Ishikawa (cell line): ENCODE results near the gene ERGIC1.

Experiments used
- CEBPB ChIP-seq: IDR thresholded peaks from 2 replicates; pipeline ENCODE4 v1.6.1; 2012
- CREB1 ChIP-seq: IDR thresholded peaks from 2 replicates; pipeline ENCODE4 v1.6.1; 2012; ENCODE audit warnings: low read depth
- EGR1 ChIP-seq: IDR thresholded peaks from 2 replicates; pipeline ENCODE4 v1.6.1; 2012
- EP300 ChIP-seq: IDR thresholded peaks from 2 replicates; pipeline ENCODE4 v1.6.1; 2012; ENCODE audit warnings: borderline replicate concordance
- FOXM1 ChIP-seq: IDR thresholded peaks from 2 replicates; pipeline ENCODE4 v1.6.1; 2012; ENCODE audit warnings: low read depth, borderline replicate concordance
- MAX ChIP-seq: IDR thresholded peaks from 2 replicates; pipeline ENCODE4 v1.6.1; 2012
- NFIC ChIP-seq: IDR thresholded peaks from 2 replicates; pipeline ENCODE4 v1.6.1; 2012
- RAD21 ChIP-seq: IDR thresholded peaks from 2 replicates; pipeline ENCODE4 v1.6.1; 2012; ENCODE audit warnings: low read depth
- REST ChIP-seq: IDR thresholded peaks from 2 replicates; pipeline ENCODE4 v1.6.1; 2012; ENCODE audit warnings: low read depth, mild to moderate bottlenecking
- TAF1 ChIP-seq: IDR thresholded peaks from 2 replicates; pipeline ENCODE4 v1.6.1; 2012; ENCODE audit warnings: low read depth, mild to moderate bottlenecking
- TCF12 ChIP-seq: IDR thresholded peaks from 2 replicates; pipeline ENCODE4 v1.6.1; 2012; ENCODE audit warnings: low read depth
- TEAD4 ChIP-seq: IDR thresholded peaks from 2 replicates; pipeline ENCODE4 v1.6.1; 2012
- USF1 ChIP-seq: IDR thresholded peaks from 2 replicates; pipeline ENCODE4 v1.6.1; 2012
- YY1 ChIP-seq: IDR thresholded peaks from 2 replicates; pipeline ENCODE4 v1.6.1; 2012; ENCODE audit warnings: low read depth
- ZBTB7A ChIP-seq: IDR thresholded peaks from 2 replicates; pipeline ENCODE4 v1.6.1; 2012; ENCODE audit warnings: low read depth

Gene ERGIC1

GRCh38 chr5:172898218-172898842 is 64.3 kb downstream of the ERGIC1 start:
- TF ChIP-seq ZBTB7A (no peak), TAF1 (no peak), FOXM1 (no peak), TCF12 (no peak), TEAD4 (no peak), REST (no peak), EP300 (no peak), RAD21 (no peak), MAX (no peak)

GRCh38 chr5:172898843-172899369 is 64.9 kb downstream of the ERGIC1 start:
- no peak for TF ChIP-seq TCF12
- no peak for TF ChIP-seq NFIC
- TF ChIP-seq ZBTB7A, result no peak
- TF ChIP-seq MAX, result no peak
- TF ChIP-seq TAF1, result no peak
- no peak for TF ChIP-seq USF1
- no peak for TF ChIP-seq YY1
- no peak for TF ChIP-seq CREB1
- TF ChIP-seq FOXM1, result no peak
- TF ChIP-seq REST, result no peak
- TF ChIP-seq RAD21, result no peak
- no peak for TF ChIP-seq CEBPB
- TF ChIP-seq EGR1, result no peak

- TF ChIP-seq ZBTB7A (no peak), USF1 (no peak), RAD21 (no peak), TAF1 (no peak), EGR1 (no peak)
Observed at GRCh38 chr5:172899436-172899835, 65.4 kb downstream of the ERGIC1 start.

- TF ChIP-seq FOXM1 (no peak), RAD21 (no peak), EGR1 (no peak), USF1 (no peak), YY1 (no peak), CREB1 (no peak), CEBPB (no peak), REST (no peak), TCF12 (no peak), NFIC (no peak)
Observed at GRCh38 chr5:172901012-172901780, 67.1 kb downstream of the ERGIC1 start.
